Ishikawa (cell line): ENCODE results near the gene SNHG17.
A peak's percentile ranks its signal among the peaks of the same experiment; 100 is the strongest.

Experiments used
- CEBPB ChIP-seq: IDR thresholded peaks from 2 replicates; pipeline ENCODE4 v1.6.1; 2012
- CREB1 ChIP-seq: IDR thresholded peaks from 2 replicates; pipeline ENCODE4 v1.6.1; 2012; ENCODE audit warnings: low read depth
- EGR1 ChIP-seq: IDR thresholded peaks from 2 replicates; pipeline ENCODE4 v1.6.1; 2012
- EP300 ChIP-seq: IDR thresholded peaks from 2 replicates; pipeline ENCODE4 v1.6.1; 2012; ENCODE audit warnings: borderline replicate concordance
- FOXM1 ChIP-seq: IDR thresholded peaks from 2 replicates; pipeline ENCODE4 v1.6.1; 2012; ENCODE audit warnings: low read depth, borderline replicate concordance
- NFIC ChIP-seq: IDR thresholded peaks from 2 replicates; pipeline ENCODE4 v1.6.1; 2012
- RAD21 ChIP-seq: IDR thresholded peaks from 2 replicates; pipeline ENCODE4 v1.6.1; 2012; ENCODE audit warnings: low read depth
- TAF1 ChIP-seq: IDR thresholded peaks from 2 replicates; pipeline ENCODE4 v1.6.1; 2012; ENCODE audit warnings: low read depth, mild to moderate bottlenecking
- TCF12 ChIP-seq: IDR thresholded peaks from 2 replicates; pipeline ENCODE4 v1.6.1; 2012; ENCODE audit warnings: low read depth
- TEAD4 ChIP-seq: IDR thresholded peaks from 2 replicates; pipeline ENCODE4 v1.6.1; 2012
- YY1 ChIP-seq: IDR thresholded peaks from 2 replicates; pipeline ENCODE4 v1.6.1; 2012; ENCODE audit warnings: low read depth
- ZBTB7A ChIP-seq: IDR thresholded peaks from 2 replicates; pipeline ENCODE4 v1.6.1; 2012; ENCODE audit warnings: low read depth
- TF ChIP-seq, protein P1 (sequence below): IDR thresholded peaks from 2 replicates; pipeline ENCODE4 v1.6.1; 2012
- TF ChIP-seq, protein P2 (sequence below): IDR thresholded peaks from 2 replicates; pipeline ENCODE4 v1.6.1; 2012; ENCODE audit warnings: low read depth, mild to moderate bottlenecking
- TF ChIP-seq, protein P3 (sequence below): IDR thresholded peaks from 2 replicates; pipeline ENCODE4 v1.6.1; 2012

The SNHG17 gene

DNA sequence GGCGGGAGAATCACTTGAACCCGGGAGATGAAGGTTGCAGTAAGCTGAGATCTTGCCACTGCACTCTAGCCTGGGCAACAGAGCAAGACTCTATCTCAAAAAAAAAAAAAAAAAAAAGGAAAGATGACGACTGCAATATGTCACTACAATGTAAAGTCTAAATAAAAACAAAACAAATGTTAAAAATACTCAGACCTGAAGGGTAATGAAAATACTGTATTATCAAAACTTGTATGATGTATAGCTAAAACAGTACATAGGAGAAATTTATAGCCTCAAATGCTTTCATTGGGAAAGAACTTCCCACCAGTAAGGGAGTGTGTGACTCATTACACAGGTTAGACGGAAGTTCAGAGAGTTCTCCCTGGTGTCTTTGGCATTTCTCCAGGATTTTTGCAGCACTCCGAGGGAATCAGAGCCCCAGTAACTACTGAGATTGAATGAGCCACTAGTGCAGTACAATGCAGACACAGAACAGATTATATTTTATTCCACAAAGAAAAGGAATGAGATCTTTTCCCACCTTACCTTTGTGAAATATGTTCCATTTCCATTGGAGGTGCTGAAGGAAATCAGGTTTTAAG lies 25.0 kb upstream of the SNHG17 start:
- TF ChIP-seq EP300 (no peak), TEAD4 (no peak), EGR1 (no peak), CEBPB (no peak), NFIC (peak; percentile 84), FOXM1 (no peak)
- TF ChIP-seq, protein P1, sequence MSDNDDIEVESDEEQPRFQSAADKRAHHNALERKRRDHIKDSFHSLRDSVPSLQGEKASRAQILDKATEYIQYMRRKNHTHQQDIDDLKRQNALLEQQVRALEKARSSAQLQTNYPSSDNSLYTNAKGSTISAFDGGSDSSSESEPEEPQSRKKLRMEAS: no peak

DNA sequence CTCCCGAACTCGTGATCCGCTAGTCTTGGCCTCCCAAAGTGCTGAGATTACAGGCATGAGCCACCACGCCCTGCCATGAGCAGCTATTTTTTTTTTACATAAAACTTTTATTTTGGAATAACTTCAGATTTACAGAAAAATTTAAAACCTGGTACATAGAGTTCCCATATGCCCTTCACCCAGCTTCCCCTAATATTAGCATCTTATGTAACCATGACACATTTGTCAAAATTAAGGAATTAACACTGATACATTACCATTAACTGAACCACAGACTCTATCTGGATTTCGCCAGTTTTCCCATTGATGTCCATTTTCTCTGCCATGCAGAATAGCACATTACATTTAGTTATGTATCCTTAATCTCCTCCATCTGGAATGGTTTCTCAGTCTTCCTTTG lies 23.2 kb upstream of the SNHG17 start:
- TF ChIP-seq TEAD4: no peak
- TF ChIP-seq CREB1: no peak
- TF ChIP-seq, protein P1: no peak
- TF ChIP-seq RAD21: no peak
- no peak for TF ChIP-seq EGR1
- TF ChIP-seq FOXM1: no peak
- no peak for TF ChIP-seq CEBPB
- no peak for TF ChIP-seq ZBTB7A
- TF ChIP-seq, protein P2, sequence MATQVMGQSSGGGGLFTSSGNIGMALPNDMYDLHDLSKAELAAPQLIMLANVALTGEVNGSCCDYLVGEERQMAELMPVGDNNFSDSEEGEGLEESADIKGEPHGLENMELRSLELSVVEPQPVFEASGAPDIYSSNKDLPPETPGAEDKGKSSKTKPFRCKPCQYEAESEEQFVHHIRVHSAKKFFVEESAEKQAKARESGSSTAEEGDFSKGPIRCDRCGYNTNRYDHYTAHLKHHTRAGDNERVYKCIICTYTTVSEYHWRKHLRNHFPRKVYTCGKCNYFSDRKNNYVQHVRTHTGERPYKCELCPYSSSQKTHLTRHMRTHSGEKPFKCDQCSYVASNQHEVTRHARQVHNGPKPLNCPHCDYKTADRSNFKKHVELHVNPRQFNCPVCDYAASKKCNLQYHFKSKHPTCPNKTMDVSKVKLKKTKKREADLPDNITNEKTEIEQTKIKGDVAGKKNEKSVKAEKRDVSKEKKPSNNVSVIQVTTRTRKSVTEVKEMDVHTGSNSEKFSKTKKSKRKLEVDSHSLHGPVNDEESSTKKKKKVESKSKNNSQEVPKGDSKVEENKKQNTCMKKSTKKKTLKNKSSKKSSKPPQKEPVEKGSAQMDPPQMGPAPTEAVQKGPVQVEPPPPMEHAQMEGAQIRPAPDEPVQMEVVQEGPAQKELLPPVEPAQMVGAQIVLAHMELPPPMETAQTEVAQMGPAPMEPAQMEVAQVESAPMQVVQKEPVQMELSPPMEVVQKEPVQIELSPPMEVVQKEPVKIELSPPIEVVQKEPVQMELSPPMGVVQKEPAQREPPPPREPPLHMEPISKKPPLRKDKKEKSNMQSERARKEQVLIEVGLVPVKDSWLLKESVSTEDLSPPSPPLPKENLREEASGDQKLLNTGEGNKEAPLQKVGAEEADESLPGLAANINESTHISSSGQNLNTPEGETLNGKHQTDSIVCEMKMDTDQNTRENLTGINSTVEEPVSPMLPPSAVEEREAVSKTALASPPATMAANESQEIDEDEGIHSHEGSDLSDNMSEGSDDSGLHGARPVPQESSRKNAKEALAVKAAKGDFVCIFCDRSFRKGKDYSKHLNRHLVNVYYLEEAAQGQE: no peak
- TF ChIP-seq, protein P3, sequence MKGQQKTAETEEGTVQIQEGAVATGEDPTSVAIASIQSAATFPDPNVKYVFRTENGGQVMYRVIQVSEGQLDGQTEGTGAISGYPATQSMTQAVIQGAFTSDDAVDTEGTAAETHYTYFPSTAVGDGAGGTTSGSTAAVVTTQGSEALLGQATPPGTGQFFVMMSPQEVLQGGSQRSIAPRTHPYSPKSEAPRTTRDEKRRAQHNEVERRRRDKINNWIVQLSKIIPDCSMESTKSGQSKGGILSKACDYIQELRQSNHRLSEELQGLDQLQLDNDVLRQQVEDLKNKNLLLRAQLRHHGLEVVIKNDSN: no peak
- TF ChIP-seq TCF12: no peak

DNA sequence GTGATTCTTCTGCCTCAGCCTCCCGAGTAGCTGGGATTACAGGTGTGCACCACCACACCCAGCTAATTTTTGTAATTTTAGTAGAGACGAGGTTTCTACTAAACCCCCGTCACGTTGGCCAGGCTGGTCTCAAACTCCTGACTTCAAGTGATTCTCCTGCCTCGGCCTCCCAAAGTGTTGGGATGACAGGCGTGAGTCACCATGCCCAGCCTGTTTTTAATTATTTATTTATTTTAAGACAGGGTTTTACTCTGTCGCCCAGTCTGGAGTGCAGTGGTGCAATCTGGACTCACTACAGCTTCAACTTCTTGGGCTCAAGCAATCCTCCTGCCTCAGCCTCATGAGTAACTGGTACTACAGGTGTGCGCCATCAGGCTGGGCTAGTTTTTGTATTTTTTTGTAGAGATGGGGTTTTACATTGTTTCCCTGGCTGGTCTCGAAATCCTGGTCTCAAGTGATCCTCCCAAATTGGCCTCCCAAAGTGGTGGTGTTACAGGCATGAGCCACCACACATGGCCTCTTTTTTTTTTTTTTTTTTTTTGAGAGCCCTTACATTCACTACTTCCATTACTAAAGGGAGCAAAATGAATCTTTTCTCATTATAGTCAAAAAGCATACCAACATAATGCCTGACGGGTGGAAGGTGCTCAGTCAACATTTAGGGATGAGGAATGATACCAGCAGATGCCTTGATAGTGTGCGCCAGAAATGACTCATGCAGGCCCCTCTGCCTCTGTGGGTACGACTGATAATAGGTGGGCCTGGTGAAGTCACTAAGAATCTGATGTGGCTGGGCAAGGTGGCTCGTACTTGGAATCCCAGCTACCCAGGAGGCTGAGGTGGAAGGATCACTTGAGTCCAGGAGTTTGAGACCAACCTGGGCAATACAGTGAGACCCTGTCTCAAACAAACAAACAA lies 19.7 kb upstream of the SNHG17 start:
- TF ChIP-seq NFIC: no peak
- no peak for TF ChIP-seq TCF12
- TF ChIP-seq, protein P2: no peak
- no peak for TF ChIP-seq EP300
- TF ChIP-seq CEBPB: no peak
- TF ChIP-seq CREB1: no peak
- TF ChIP-seq, protein P1: no peak
- no peak for TF ChIP-seq RAD21
- TF ChIP-seq, protein P3: no peak
- no peak for TF ChIP-seq EGR1
- TF ChIP-seq TAF1: no peak
- TF ChIP-seq FOXM1: no peak
- TF ChIP-seq TEAD4: no peak

DNA sequence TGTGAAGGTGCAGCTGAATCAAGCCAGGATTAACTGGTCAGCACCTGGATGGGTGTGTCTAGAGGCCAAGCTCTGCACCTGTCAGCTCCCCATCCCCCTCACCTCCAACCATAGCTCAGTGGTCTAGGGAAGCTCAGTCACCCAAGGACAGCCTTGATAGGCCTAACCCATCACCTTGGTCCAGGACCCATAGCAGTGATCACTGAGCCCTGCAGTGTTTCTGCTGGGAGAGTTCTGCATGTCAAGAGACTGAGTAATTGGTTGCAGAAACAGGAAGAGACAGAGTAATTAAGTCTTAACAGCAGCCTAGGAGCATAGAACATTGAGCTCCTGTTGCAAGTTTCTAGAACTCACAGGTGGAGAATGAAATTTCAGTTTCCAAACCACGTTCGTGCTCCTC lies 18.8 kb upstream of the SNHG17 start:
- no peak for TF ChIP-seq TCF12
- no peak for TF ChIP-seq RAD21
- no peak for TF ChIP-seq CEBPB
- TF ChIP-seq YY1: no peak
- TF ChIP-seq, protein P2: no peak
- TF ChIP-seq ZBTB7A: no peak
- TF ChIP-seq FOXM1: no peak
- TF ChIP-seq EGR1: no peak
- TF ChIP-seq, protein P3: no peak
- TF ChIP-seq NFIC: no peak
- TF ChIP-seq CREB1: no peak
- TF ChIP-seq EP300: no peak
- TF ChIP-seq, protein P1: no peak
- TF ChIP-seq TAF1: no peak
- no peak for TF ChIP-seq TEAD4
